ENCODE results near the gene GEMIN8.

Gene GEMIN8

DNA sequence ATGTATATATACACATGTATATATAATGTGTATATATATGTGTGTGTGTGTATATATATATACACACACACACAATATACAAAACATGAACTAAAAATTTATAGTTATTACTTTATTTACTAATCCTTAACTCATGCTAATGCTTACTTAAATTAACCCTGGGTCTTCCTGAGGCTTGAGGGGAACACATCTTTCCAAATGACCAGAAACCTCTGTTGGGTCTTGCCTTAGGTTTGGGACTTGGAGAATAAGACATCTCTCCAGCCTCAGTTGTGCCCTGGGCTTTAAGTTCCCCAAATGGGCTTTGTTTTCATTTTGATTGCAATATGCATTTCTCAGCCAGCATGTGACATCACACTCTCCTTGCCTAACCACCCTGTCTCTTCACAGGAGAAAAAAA lies 7.7 kb downstream of the GEMIN8 start:
- TF ChIP-seq, protein P1, sequence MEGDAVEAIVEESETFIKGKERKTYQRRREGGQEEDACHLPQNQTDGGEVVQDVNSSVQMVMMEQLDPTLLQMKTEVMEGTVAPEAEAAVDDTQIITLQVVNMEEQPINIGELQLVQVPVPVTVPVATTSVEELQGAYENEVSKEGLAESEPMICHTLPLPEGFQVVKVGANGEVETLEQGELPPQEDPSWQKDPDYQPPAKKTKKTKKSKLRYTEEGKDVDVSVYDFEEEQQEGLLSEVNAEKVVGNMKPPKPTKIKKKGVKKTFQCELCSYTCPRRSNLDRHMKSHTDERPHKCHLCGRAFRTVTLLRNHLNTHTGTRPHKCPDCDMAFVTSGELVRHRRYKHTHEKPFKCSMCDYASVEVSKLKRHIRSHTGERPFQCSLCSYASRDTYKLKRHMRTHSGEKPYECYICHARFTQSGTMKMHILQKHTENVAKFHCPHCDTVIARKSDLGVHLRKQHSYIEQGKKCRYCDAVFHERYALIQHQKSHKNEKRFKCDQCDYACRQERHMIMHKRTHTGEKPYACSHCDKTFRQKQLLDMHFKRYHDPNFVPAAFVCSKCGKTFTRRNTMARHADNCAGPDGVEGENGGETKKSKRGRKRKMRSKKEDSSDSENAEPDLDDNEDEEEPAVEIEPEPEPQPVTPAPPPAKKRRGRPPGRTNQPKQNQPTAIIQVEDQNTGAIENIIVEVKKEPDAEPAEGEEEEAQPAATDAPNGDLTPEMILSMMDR (IDR thresholded peaks at IDR 0.05; ENCODE audit: control insufficient read depth, extremely low read depth, insufficient read depth), result no peak
- DNase-seq (ENCODE audit: low read depth), result no peak
- no peak overlapping the region for H3K4me3 ChIP-seq (ENCODE audit: low read depth, low read length)

DNA sequence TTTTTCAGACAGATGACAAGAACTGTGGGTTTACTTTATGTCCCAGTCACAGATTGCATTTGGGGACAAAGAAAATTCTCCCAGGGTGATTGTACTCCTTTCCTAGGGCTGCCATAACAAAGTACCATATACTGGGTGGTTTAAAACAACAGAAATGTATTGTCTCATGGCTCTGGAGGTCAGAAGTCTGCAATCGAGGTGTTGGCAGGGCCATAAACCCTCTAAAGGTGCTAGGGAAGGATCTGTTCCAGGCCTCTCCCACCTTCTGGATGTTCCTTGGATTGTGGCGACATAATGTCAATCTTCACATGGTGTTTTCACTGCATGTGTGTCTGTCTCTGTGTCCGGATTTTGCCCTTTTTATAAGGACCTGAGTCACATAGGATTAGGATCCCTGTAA lies 12.3 kb downstream of the GEMIN8 start:
- TF ChIP-seq, protein P1 (IDR thresholded peaks at IDR 0.05; ENCODE audit: control insufficient read depth, extremely low read depth, insufficient read depth), result no peak
- DNase-seq (ENCODE audit: low read depth), result no peak
- H3K4me3 ChIP-seq (ENCODE audit: low read depth, low read length), result no peak overlapping the region

DNA sequence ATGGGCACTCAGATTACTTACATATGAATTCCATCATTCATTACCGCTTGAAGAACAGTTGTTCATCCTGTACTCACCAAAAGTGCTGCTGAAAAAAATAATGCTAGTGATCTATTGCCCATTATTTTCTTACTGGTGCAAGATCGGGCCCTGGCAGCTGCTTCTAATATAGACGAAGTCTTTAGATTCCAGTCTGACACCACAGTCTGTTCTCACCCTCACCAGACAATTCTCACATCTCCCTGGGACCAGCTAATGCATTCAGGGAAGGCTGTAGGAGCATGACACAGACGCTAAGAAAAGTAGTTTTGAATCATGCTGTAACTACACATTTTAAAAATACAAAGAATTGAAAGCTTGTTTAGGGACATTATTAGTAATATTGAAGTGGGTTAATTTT lies 13.8 kb downstream of the GEMIN8 start:
- H3K4me3 ChIP-seq (ENCODE audit: low read depth, low read length), result no peak overlapping the region
- TF ChIP-seq, protein P1 (IDR thresholded peaks at IDR 0.05; ENCODE audit: control insufficient read depth, extremely low read depth, insufficient read depth), result no peak
- DNase-seq (ENCODE audit: low read depth), result no peak

- H3K4me3 ChIP-seq (ENCODE audit: low read depth, low read length), result no peak overlapping the region
- TF ChIP-seq, protein P1 (IDR thresholded peaks at IDR 0.05; ENCODE audit: control insufficient read depth, extremely low read depth, insufficient read depth), result no peak
- DNase-seq (ENCODE audit: low read depth), result no peak
These were observed 14.4 kb downstream of the GEMIN8 start for GRCh38 chrX:14015294-14015693.

DNA sequence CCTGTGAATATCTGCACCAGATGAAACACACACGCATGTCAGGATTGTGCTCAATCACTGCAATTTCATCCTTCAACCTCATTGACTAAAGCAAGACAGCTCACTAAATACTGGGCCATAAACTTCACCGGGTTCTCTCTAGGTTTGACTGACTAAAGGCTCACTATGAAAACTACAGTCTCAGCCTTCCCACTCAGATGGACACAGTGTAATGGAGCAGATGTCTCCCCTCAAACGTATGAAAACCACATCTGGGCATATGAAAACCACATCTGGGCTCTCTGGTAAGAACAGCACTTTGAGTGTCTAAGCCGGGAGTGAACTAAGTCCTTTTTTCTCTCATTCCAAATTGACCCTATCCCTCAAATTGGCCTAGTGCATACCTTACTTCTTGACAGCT lies 15.2 kb downstream of the GEMIN8 start:
- H3K4me3 ChIP-seq (ENCODE audit: low read depth, low read length), result no peak overlapping the region
- TF ChIP-seq, protein P1 (IDR thresholded peaks at IDR 0.05; ENCODE audit: control insufficient read depth, extremely low read depth, insufficient read depth), result no peak

DNA sequence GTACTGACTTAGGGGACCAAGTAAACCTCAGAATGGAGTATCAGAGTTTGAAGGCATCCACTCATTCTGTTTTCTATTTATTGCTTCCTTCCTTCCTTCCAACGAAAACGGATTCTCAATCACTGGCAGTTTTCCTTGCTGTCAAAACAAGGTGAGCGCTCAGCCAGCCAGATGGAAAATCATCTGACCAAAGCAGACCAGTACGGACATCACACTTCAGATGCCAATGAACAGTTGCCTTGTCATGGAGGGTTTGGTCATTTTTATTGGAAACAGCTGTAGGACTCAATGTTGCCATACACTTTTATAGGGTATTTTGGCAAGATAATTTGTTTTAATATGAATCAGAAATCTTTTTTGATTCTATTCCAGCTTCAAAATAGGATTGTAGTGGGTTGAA lies 16.6 kb downstream of the GEMIN8 start:
- H3K4me3 ChIP-seq (ENCODE audit: low read depth, low read length), result no peak overlapping the region

More for the DNA sequence above, 15.2 kb downstream of the GEMIN8 start:
- no peak for DNase-seq (ENCODE audit: low read depth)

GRCh38 chrX:14010566-14010965 lies 19.1 kb downstream of the GEMIN8 start:
- no peak for DNase-seq (ENCODE audit: low read depth)
- TF ChIP-seq, protein P1 (IDR thresholded peaks at IDR 0.05; ENCODE audit: control insufficient read depth, extremely low read depth, insufficient read depth), result no peak

More for the DNA sequence above, 16.6 kb downstream of the GEMIN8 start:
- DNase-seq (ENCODE audit: low read depth), result no peak
- TF ChIP-seq, protein P1 (IDR thresholded peaks at IDR 0.05; ENCODE audit: control insufficient read depth, extremely low read depth, insufficient read depth), result no peak

More at GRCh38 chrX:14010566-14010965, 19.1 kb downstream of the GEMIN8 start:
- H3K4me3 ChIP-seq (ENCODE audit: low read depth, low read length), result no peak overlapping the region
